ENCODE measurements around the gene NDNF.

GRCh38 chr4:121071640-121072223 lies 603 bp downstream of the NDNF start:
- peak; percentile 88 for TF ChIP-seq EZH2 (IDR thresholded peaks at IDR 0.05; ENCODE audit: borderline replicate concordance, low read length)
- TF ChIP-seq CTCF (conservative IDR thresholded peaks at IDR 0.05 in 1 of 2, IDR thresholded peaks at IDR 0.05 in 1 of 2; ENCODE audit: extremely low read depth in 1 of 2, insufficient read depth in 1 of 2, low read depth in 1 of 2, low read length in 2 of 2), result no peak

Data from mammary epithelial cell (primary cell).